ENCODE results near the gene GARIN5A. TPM values are rescaled to one million over a fixed set of nuclear protein-coding genes. Genes with fewer than 3 reads are reported as not detected.
A peak's percentile ranks its signal among the peaks of the same experiment; 100 is the strongest.

The GARIN5A gene
- total and polyA plus RNA-seq, 12 donors = 1.2 to 4.3 (median 1.9) TPM

- TF ChIP-seq, protein P1, sequence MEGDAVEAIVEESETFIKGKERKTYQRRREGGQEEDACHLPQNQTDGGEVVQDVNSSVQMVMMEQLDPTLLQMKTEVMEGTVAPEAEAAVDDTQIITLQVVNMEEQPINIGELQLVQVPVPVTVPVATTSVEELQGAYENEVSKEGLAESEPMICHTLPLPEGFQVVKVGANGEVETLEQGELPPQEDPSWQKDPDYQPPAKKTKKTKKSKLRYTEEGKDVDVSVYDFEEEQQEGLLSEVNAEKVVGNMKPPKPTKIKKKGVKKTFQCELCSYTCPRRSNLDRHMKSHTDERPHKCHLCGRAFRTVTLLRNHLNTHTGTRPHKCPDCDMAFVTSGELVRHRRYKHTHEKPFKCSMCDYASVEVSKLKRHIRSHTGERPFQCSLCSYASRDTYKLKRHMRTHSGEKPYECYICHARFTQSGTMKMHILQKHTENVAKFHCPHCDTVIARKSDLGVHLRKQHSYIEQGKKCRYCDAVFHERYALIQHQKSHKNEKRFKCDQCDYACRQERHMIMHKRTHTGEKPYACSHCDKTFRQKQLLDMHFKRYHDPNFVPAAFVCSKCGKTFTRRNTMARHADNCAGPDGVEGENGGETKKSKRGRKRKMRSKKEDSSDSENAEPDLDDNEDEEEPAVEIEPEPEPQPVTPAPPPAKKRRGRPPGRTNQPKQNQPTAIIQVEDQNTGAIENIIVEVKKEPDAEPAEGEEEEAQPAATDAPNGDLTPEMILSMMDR (IDR thresholded peaks at IDR 0.05) = peak; percentile 70 to 84 (median 82)
- Histone ChIP-seq H3K36me3 (no peaks in the 10 kb centered on the region), H3K4me3 (no peak overlapping the region), H3K27me3 (peaks cover 0 to 72% (median 50%) of the 10 kb centered on the region in 7 donors), H3K4me1 (no peaks in the 10 kb centered on the region), H3K9me3 (no peaks in the 10 kb centered on the region), H3K27ac (no peak overlapping the region)
- intact Hi-C loops (cut with DNase I) = loop anchor here (1.0 to 5.0 kb wide), 4 partner anchors 92 to 104 kb away; partner anchors contain the start of gene NAPSA (in 5 of the 10)
- 31 to 33% methylated on average over 28 of the region's 28 CpGs for WGBS, 2 donors
- peak; percentile 56 to 82 (median 76) for ATAC-seq
- peak; percentile 39 to 44 for DNase-seq
These were observed 15.4 kb downstream of the GARIN5A start for GRCh38 chr19:50461066-50461875.

DNA sequence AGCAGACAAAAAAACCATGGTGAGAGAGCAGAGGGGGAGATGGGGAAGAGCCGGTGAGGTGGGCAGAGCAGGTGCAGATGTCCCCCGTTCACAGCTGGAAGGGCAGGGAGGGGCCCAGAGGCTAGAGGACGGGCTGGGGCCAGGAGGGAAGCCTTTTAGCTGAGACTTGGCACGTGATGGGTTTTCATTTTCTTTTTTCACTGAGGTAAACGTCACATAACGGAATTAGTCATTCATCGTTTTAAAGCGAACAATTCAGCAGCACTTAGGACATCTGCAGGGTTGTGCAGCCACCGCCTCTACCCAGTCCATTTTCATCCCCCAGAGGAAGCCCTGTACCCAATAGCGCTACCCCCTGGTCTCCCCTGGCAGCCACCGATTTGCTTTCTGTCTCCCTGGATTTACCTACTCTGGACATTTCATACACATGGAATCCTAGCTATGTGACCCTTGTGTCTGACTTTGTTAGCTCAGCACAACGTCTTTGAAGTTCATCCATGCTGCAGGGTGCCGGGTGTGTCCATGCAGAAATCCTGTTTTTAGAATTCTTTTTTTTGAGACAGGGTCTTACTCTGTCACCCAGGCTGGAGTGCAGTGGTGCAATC is 16.4 kb downstream of the GARIN5A start:
- intact Hi-C loops (cut with DNase I) = loop anchor here in 7 of 10 donors (2.0 to 5.0 kb wide), 3 partner anchors 91 to 103 kb away; partner anchors contain the start of gene NAPSA (in 5 of the 7)
- Histone ChIP-seq H3K4me3 (no peak overlapping the region), H3K4me1 (no peaks in the 10 kb centered on the region), H3K27me3 (peaks cover 0 to 71% (median 50%) of the 10 kb centered on the region in 7 donors), H3K9me3 (no peaks in the 10 kb centered on the region), H3K36me3 (no peaks in the 10 kb centered on the region), H3K27ac (no peak overlapping the region)
- TF ChIP-seq, protein P1 (IDR thresholded peaks at IDR 0.05) = no peak
- 28 to 36% methylated on average over 13 of the region's 13 CpGs for whole genome bisulfite sequencing, 2 donors
- DNase-seq (no peak), ATAC-seq (no peak)

DNA sequence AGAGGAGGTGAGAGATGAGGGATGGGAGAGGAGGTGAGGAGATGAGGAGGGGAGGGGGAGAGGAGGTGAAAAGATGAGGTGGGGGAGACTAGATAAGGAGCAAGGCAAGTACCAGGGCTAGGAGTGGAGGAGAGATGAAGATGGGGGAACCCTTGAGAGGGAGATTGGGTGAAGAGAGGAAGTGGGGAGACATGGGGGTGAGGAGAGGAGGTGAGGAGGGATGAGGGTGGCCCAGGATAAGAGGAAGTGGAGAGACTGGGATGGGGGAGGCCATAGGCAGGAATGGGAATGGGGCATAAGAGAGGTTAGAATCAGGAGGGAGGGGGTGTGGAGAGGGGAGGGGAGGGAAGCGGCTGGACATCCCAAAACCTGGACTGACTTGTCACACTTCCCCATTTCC is 17.0 kb downstream of the GARIN5A start:
- Histone ChIP-seq H3K27me3 (peaks cover 0 to 65% (median 50%) of the 10 kb centered on the region in 7 donors), H3K9me3 (no peaks in the 10 kb centered on the region)

DNA sequence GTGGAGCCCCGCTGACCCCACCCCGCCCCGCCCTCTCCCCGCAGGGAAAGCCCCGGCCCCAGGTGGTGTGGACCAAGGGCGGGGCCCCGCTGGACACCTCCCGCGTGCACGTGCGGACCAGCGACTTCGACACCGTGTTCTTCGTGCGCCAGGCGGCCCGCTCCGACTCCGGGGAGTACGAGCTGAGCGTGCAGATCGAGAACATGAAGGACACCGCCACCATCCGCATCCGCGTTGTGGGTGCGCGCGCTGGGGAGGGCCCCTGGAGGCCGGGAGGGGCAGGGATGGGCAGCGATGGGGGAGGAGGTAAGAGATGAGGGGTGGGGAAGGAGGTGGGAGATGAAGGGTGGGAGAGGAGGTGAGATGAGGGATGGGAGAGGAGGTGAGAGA is 17.6 kb downstream of the GARIN5A start:
- no peaks in the 10 kb centered on the region for H3K4me1 ChIP-seq
- whole genome bisulfite sequencing, 2 donors = 55 to 58% methylated on average over 30 to 32 of the region's 32 CpGs
- TF ChIP-seq, protein P1 (IDR thresholded peaks at IDR 0.05) = no peak
- ATAC-seq = no peak
- H3K4me3 ChIP-seq = no peak overlapping the region
- peaks cover 0 to 61% (median 50%) of the 10 kb centered on the region in 7 donors for H3K27me3 ChIP-seq
- DNase-seq = no peak
- intact Hi-C loops (cut with DNase I) = no loop called here
- no peaks in the 10 kb centered on the region for H3K9me3 ChIP-seq
- no peak overlapping the region for H3K27ac ChIP-seq
- no peaks in the 10 kb centered on the region for H3K36me3 ChIP-seq

More for the DNA sequence above, 17.0 kb downstream of the GARIN5A start:
- ATAC-seq = no peak
- Histone ChIP-seq H3K4me3 (no peak overlapping the region), H3K36me3 (no peaks in the 10 kb centered on the region), H3K27ac (no peak overlapping the region), H3K4me1 (no peaks in the 10 kb centered on the region)
- no peak for DNase-seq
- WGBS, 2 donors = 27 to 59% methylated on average over 1 of the region's 1 CpG
- TF ChIP-seq, protein P1 (IDR thresholded peaks at IDR 0.05) = no peak
- intact Hi-C loops (cut with DNase I) = loop anchor here in 7 of 10 donors (2.0 to 5.0 kb wide), 3 partner anchors 91 to 102 kb away; partner anchors contain the start of gene NAPSA (in 5 of the 7)
